Measurements from ENCODE around the gene MIEN1.
"Not testable (repeated sequence)": the region's sequence is repeated elsewhere in the genome, so short reads cannot be mapped to it uniquely, and the experiment has no call there.

MIEN1 gene

DNA sequence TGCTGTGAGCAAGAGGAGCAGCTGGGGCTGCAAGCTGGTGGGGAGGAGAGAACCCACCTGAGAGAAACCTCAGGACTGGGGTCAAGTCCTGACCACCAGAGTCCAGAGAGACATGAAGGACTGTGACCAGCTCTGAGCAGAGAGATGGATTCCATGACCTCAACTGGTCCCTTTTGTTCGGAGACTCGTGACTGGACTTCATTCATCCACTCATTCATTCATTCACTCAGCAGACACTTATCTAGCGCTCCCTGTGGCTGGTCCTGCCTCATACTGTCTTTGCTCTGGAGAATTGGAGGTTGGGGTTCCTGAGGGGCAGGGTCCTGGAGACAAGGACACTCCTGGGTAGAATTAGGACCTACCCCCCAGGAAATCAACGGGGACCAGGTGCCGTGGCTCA lies 26.4 kb downstream of the MIEN1 start:
- Histone ChIP-seq H3K9me3 (ENCODE audit: insufficient read depth, low read length) (no peaks in the 10 kb centered on the region), H3K36me3 (ENCODE audit: insufficient read depth, insufficient read length, low read length) (peaks cover 44% of the 10 kb centered on the region), H3K27me3 (ENCODE audit: insufficient read depth, insufficient read length) (no peaks in the 10 kb centered on the region), H3K4me3 (ENCODE audit: insufficient read length, low read depth) (no peak overlapping the region), H3K4me1 (ENCODE audit: insufficient read depth, insufficient read length) (peaks cover 32% of the 10 kb centered on the region), H3K9ac (ENCODE audit: insufficient read length, low read depth) (no peak overlapping the region)
- no peak for TF ChIP-seq ZNF274 (IDR thresholded peaks at IDR 0.05; ENCODE audit: low read depth, low read length)
- TF ChIP-seq YY1 (IDR thresholded peaks at IDR 0.05; ENCODE audit: insufficient read depth, insufficient read length): no peak
- TF ChIP-seq SUZ12 (IDR thresholded peaks at IDR 0.05; ENCODE audit: extremely low read depth, insufficient read depth, insufficient read length): no peak
- DNase-seq (ENCODE audit: low read depth, low spot score): no peak

DNA sequence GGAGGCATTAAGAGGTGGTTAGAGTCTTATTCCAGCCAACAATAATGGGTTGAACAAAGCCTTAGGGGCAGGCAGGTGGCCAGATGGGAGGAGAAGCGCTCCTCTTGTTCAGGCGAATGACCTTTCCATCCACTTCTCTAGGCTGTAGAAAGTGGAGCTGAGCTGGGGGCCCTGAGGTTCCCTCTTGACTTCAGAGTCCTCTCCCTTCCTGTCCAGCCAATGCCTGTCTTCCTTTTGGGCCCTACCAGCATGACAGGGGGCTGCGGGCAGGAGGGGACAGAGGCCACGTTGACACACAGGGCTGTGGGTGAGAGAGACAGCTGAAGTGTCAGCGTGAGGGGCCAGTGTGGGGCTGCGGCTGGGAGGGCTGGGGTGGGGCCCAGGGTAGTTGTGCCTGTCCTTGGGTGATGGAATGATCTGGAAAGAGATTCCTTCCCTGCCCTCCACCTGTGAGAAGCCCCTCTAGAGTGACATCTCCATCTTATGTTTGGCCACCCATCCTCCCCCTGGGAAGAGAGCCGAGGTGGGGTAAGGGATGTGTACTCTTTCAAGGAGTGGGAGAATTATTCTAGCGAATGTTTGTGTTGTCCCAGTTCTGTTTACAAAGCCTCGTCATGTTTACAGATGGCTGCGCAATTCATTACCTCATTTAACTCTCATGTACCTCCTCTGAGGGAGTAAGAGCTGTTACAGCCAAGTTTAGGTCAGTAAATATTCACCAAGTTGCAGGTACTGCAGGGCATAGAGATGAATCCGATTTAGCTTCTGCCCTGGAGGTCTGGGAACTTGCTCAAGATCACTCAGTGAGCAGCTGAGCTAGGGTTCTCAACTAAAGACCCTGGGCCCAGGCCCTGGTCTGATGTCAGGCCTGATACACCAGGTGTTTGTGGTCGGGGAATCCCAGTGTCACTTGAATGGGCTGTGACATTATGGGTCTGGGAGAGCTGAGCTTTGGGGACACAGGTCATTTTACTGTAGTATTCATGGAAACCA lies 27.1 kb downstream of the MIEN1 start:
- Histone ChIP-seq H3K9ac (ENCODE audit: insufficient read length, low read depth) (no peak overlapping the region), H3K36me3 (ENCODE audit: insufficient read depth, insufficient read length, low read length) (peaks cover 37% of the 10 kb centered on the region), H3K4me1 (ENCODE audit: insufficient read depth, insufficient read length) (peaks cover 30% of the 10 kb centered on the region), H3K9me3 (ENCODE audit: insufficient read depth, low read length) (no peaks in the 10 kb centered on the region), H3K4me3 (ENCODE audit: insufficient read length, low read depth) (no peak overlapping the region), H3K27me3 (ENCODE audit: insufficient read depth, insufficient read length) (no peaks in the 10 kb centered on the region)
- no peak for DNase-seq (ENCODE audit: low read depth, low spot score)
- TF ChIP-seq SUZ12 (IDR thresholded peaks at IDR 0.05; ENCODE audit: extremely low read depth, insufficient read depth, insufficient read length) (no peak), YY1 (IDR thresholded peaks at IDR 0.05; ENCODE audit: insufficient read depth, insufficient read length) (no peak), ZNF274 (IDR thresholded peaks at IDR 0.05; ENCODE audit: low read depth, low read length) (no peak)

DNA sequence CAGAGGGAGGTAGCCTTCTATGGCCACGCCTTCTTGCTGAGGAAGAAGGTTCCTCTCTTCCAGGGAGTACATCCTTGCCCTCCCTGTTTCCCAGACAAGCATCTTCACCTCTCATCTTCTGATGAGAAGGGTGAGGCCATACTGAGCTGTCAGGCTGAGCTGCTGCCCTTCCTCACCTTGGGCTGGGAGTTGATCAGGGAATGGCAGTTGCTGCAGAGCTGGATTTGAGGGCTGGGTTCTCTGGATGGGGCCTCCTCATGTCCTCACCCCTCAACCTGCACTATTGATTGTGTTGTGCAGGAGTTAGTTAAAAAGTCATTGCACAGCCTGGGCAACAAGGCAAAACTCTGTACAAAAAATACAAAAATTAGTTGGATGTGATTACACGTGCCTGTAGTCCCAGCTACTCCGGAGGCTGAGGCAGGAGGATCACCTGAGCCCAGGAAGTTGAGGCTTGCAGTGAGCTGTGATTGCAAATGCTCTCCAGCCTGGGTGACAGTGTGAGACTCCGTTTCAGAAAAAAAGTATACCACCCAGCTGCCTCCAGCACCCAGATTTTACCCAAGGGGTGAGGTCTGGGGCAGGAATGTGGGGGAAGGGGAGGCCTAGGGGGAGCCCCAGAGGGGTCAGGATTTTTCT lies 28.4 kb downstream of the MIEN1 start:
- Histone ChIP-seq H3K9ac (ENCODE audit: insufficient read length, low read depth) (peak overlapping the region; percentile 90), H3K36me3 (ENCODE audit: insufficient read depth, insufficient read length, low read length) (peaks cover 25% of the 10 kb centered on the region), H3K4me1 (ENCODE audit: insufficient read depth, insufficient read length) (peaks cover 30% of the 10 kb centered on the region), H3K4me3 (ENCODE audit: insufficient read length, low read depth) (no peak overlapping the region), H3K27me3 (ENCODE audit: insufficient read depth, insufficient read length) (no peaks in the 10 kb centered on the region), H3K9me3 (ENCODE audit: insufficient read depth, low read length) (no peaks in the 10 kb centered on the region)
- TF ChIP-seq SUZ12 (IDR thresholded peaks at IDR 0.05; ENCODE audit: extremely low read depth, insufficient read depth, insufficient read length) (no peak), ZNF274 (IDR thresholded peaks at IDR 0.05; ENCODE audit: low read depth, low read length) (no peak), YY1 (IDR thresholded peaks at IDR 0.05; ENCODE audit: insufficient read depth, insufficient read length) (no peak)
- DNase-seq (ENCODE audit: low read depth, low spot score): no peak

DNA sequence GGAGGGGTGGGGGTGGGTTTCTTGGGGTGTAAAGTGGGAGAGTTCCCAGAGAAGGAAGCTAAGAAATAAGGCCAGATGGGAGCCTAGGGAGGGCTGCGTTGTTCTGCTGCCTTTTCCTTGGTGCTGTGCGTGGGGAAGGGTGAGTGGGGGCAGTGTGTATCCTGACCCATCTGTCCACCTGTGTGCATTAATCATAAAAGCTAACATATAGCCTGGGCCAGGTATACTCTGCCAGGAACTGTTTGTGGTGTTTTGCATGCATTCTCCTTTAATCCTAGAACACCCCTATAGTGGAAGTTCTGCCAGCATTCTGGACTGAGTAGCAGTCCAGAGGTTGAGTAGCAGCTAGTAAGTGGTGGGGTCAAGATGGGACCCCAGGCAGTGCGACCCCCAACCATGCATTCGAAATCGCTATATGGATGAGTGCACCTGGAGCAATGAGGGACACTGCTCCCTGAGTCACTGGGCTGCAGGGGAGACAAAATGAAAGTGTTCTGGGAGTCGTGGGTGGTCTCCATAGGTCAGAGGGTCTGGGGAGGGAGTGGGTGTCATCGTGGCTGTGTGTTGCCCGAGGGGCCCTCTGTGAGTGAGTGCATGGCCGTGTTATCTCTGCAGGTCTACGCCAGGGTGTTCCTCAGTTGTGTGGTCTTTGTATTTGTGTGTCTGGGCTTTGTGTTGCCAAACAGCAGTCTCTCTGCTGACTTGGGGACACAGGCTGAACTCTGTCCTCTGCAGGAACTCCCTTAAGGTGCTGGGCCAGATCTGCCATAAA lies 29.1 kb downstream of the MIEN1 start:
- no peak for DNase-seq (ENCODE audit: low read depth, low spot score)
- peaks cover 35% of the 10 kb centered on the region for H3K4me1 ChIP-seq (ENCODE audit: insufficient read depth, insufficient read length)

DNA sequence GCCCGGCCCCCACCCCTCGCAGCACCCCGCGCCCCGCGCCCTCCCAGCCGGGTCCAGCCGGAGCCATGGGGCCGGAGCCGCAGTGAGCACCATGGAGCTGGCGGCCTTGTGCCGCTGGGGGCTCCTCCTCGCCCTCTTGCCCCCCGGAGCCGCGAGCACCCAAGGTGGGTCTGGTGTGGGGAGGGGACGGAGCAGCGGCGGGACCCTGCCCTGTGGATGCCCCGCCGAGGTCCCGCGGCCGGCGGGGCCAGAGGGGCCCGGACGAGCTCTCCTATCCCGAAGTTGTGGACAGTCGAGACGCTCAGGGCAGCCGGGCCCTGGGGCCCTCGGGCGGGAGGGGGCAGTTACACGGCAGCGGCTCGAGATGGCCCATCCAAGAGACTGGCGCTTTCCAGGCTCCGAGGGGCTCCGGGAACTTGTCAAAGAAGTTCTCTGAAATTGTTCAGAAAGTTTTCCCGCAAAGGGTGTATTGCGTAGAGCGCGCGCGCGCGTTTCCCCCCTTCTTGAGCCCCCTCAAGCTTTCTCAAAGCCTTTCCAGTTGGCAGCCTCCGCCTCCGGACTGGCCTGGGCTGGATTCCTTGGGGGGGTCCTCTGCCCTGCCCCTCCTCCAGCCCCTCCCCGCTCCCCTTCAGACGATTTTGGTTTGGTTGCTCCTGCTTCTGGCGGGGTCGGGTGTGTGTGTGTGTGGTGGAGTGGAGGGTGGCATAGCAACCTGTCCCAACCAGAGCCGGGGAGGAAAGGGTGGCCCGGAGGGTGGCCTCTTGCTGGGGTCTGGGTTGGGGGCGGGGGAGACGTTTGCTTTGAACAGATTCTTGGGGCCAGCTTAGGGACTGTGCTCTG lies 30.0 kb downstream of the MIEN1 start:
- H3K27me3 ChIP-seq (ENCODE audit: insufficient read depth, insufficient read length): no peaks in the 10 kb centered on the region
- H3K36me3 ChIP-seq (ENCODE audit: insufficient read depth, insufficient read length, low read length): peaks cover 13% of the 10 kb centered on the region
- DNase-seq (ENCODE audit: low read depth, low spot score): no peak
- peak overlapping the region; percentile 90 for H3K9ac ChIP-seq (ENCODE audit: insufficient read length, low read depth)
- H3K4me3 ChIP-seq (ENCODE audit: insufficient read length, low read depth): peak overlapping the region; percentile 69
- no peak for TF ChIP-seq SUZ12 (IDR thresholded peaks at IDR 0.05; ENCODE audit: extremely low read depth, insufficient read depth, insufficient read length)
- no peak for TF ChIP-seq ZNF274 (IDR thresholded peaks at IDR 0.05; ENCODE audit: low read depth, low read length)
- TF ChIP-seq YY1 (IDR thresholded peaks at IDR 0.05; ENCODE audit: insufficient read depth, insufficient read length): no peak
- peaks cover 35% of the 10 kb centered on the region for H3K4me1 ChIP-seq (ENCODE audit: insufficient read depth, insufficient read length)
- no peaks in the 10 kb centered on the region for H3K9me3 ChIP-seq (ENCODE audit: insufficient read depth, low read length)

More for the DNA sequence above, 29.1 kb downstream of the MIEN1 start:
- no peaks in the 10 kb centered on the region for H3K27me3 ChIP-seq (ENCODE audit: insufficient read depth, insufficient read length)
- peak overlapping the region; percentile 69 for H3K4me3 ChIP-seq (ENCODE audit: insufficient read length, low read depth)
- TF ChIP-seq YY1 (IDR thresholded peaks at IDR 0.05; ENCODE audit: insufficient read depth, insufficient read length) (no peak), ZNF274 (IDR thresholded peaks at IDR 0.05; ENCODE audit: low read depth, low read length) (no peak), SUZ12 (IDR thresholded peaks at IDR 0.05; ENCODE audit: extremely low read depth, insufficient read depth, insufficient read length) (no peak)
- peaks cover 19% of the 10 kb centered on the region for H3K36me3 ChIP-seq (ENCODE audit: insufficient read depth, insufficient read length, low read length)
- peak overlapping the region; percentile 90 for H3K9ac ChIP-seq (ENCODE audit: insufficient read length, low read depth)
- H3K9me3 ChIP-seq (ENCODE audit: insufficient read depth, low read length): no peaks in the 10 kb centered on the region

DNA sequence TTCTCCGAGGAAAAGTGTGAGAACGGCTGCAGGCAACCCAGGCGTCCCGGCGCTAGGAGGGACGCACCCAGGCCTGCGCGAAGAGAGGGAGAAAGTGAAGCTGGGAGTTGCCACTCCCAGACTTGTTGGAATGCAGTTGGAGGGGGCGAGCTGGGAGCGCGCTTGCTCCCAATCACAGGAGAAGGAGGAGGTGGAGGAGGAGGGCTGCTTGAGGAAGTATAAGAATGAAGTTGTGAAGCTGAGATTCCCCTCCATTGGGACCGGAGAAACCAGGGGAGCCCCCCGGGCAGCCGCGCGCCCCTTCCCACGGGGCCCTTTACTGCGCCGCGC lies 30.5 kb downstream of the MIEN1 start, which contains the start of gene ERBB2:
ERBB2 (plus strand) TSS at position 247 of the 330 bp plus-strand sequence. CDS start 175 bp downstream, outside the sequence.
- DNase-seq (ENCODE audit: low read depth, low spot score): peak; percentile 65

DNA sequence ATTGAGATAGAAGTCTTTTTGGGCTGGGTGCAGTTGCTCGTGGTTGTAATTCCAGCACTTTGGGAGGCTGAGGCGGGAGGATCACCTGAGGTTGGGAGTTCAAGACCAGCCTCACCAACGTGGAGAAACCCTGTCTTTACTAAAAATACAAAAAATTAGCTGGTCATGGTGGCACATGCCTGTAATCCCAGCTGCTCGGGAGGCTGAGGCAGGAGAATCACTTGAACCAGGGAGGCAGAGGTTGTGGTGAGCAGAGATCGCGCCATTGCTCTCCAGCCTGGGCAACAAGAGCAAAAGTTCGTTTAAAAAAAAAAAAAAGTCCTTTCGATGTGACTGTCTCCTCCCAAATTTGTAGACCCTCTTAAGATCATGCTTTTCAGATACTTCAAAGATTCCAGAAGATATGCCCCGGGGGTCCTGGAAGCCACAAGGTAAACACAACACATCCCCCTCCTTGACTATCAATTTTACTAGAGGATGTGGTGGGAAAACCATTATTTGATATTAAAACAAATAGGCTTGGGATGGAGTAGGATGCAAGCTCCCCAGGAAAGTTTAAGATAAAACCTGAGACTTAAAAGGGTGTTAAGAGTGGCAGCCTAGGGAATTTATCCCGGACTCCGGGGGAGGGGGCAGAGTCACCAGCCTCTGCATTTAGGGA lies 31.0 kb downstream of the MIEN1 start:
- H3K4me1 ChIP-seq (ENCODE audit: insufficient read depth, insufficient read length): peaks cover 37% of the 10 kb centered on the region
- not testable (repeated sequence) for H3K9me3 ChIP-seq (ENCODE audit: insufficient read depth, low read length); H3K27me3 ChIP-seq (ENCODE audit: insufficient read depth, insufficient read length); DNase-seq (ENCODE audit: low read depth, low spot score)
- peaks cover 13% of the 10 kb centered on the region for H3K36me3 ChIP-seq (ENCODE audit: insufficient read depth, insufficient read length, low read length)
- peak overlapping the region; percentile 90 for H3K9ac ChIP-seq (ENCODE audit: insufficient read length, low read depth)
- peak overlapping the region; percentile 69 for H3K4me3 ChIP-seq (ENCODE audit: insufficient read length, low read depth)

More for the DNA sequence above, 30.5 kb downstream of the MIEN1 start, which contains the start of gene ERBB2:
- no peaks in the 10 kb centered on the region for H3K9me3 ChIP-seq (ENCODE audit: insufficient read depth, low read length)
- peaks cover 36% of the 10 kb centered on the region for H3K4me1 ChIP-seq (ENCODE audit: insufficient read depth, insufficient read length)
- TF ChIP-seq YY1 (IDR thresholded peaks at IDR 0.05; ENCODE audit: insufficient read depth, insufficient read length) (no peak), ZNF274 (IDR thresholded peaks at IDR 0.05; ENCODE audit: low read depth, low read length) (no peak), SUZ12 (IDR thresholded peaks at IDR 0.05; ENCODE audit: extremely low read depth, insufficient read depth, insufficient read length) (no peak)
- peaks cover 13% of the 10 kb centered on the region for H3K36me3 ChIP-seq (ENCODE audit: insufficient read depth, insufficient read length, low read length)
- H3K27me3 ChIP-seq (ENCODE audit: insufficient read depth, insufficient read length): no peaks in the 10 kb centered on the region
- peak within 1 kb of the TSS; percentile 90 for H3K9ac ChIP-seq (ENCODE audit: insufficient read length, low read depth)
- peak within 1 kb of the TSS; percentile 69 for H3K4me3 ChIP-seq (ENCODE audit: insufficient read length, low read depth)
